H1 (cell line): ENCODE results near the gene MBD3. TPM values are rescaled to one million over a fixed set of nuclear protein-coding genes. Genes with fewer than 3 reads are reported as not detected.

Experiments
- MAFK ChIP-seq: IDR thresholded peaks from 2 replicates; pipeline ENCODE4 v1.6.1; 2012; ENCODE audit warnings: low read depth, mild to moderate bottlenecking, improper control_type of control experiment, low read length
- POLR2AphosphoS5 ChIP-seq: IDR thresholded peaks from 2 replicates; pipeline ENCODE4 v1.6.1; 2011; ENCODE audit warnings: low read depth, low read length
- RXRA ChIP-seq: IDR thresholded peaks from 2 replicates; pipeline ENCODE4 v1.6.1; 2011; ENCODE audit warnings: low read depth, mild to moderate bottlenecking, low read length, moderate library complexity; ENCODE audit not compliant: insufficient read depth
- polyA plus RNA-seq, 7 experiments: library from polyadenylated mRNA; depleted of rRNA in 3 of 7; stranded (reverse) in 5 of 7; unstranded in 2 of 7; fragments of >200 nt in 5 of 7; fragments of 200-250 nt in 2 of 7; gene quantifications; 1 replicate in 5 of 7; 2 replicates in 1 of 7; 4 replicates in 1 of 7; pipeline versions ENCODE4 v1.2.1 to v1.2.3, GENCODE V29; 2011 to 2013; ENCODE audit warnings: missing spikeins in 2 of 7, mixed read lengths in 2 of 7
- total RNA-seq: library from RNA; stranded (reverse); fragmentation: NEBNext Ultra II Directional; extraction: Animal tissue kit (Norgen Biotek cat#: 25700); gene quantifications from 2 replicates; pipeline ENCODE4 v1.2.1, GENCODE V29; 2021

The MBD3 gene
- total and polyA plus RNA-seq, 2 of the 8 experiments (the other 6 are each of a cell fraction or from before 2014, with no cell fraction given): 88.2 to 110 TPM

DNA sequence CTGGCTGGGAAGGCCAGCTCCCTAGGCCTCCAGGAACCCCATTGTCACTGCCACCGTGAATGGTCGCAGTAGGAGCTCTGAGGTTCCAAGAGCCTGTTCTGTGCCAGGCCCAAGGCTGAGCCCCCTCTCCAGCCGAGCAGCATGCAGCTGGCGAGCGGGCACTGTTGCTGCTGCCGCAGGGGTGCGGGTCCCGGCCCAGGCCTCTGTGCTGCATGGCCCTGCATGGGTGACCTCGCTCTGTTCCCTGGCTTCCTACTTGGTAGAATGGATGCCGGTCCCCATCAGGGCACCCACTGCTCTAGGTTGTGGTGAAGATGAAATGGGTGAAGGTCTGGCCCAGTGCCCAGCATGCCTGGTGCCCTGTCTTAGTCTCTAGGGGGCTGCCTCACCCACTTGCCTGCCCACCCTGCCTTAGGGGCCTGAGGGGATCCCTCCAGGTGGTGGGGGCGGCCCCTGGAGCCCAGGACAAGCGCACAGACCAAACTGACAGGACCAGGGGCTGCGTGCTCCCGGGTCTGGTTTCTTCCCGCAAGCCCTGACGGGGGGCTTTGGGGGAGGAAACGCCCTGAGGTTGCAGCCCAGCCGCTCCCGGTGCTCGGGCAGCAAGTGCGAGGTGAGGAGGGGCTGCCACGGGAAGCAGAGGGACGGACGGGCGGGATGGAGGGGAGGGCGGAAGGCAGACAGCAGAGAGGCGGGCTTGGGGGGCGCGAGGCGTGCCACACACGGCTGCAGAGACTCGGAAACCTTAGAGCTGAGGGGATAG lies 21.3 kb upstream of the MBD3 start (continued):
- TF ChIP-seq POLR2AphosphoS5 (no peak), MAFK (no peak), RXRA (no peak)
